Measurements from ENCODE around the gene TFEB.

The TFEB gene

DNA sequence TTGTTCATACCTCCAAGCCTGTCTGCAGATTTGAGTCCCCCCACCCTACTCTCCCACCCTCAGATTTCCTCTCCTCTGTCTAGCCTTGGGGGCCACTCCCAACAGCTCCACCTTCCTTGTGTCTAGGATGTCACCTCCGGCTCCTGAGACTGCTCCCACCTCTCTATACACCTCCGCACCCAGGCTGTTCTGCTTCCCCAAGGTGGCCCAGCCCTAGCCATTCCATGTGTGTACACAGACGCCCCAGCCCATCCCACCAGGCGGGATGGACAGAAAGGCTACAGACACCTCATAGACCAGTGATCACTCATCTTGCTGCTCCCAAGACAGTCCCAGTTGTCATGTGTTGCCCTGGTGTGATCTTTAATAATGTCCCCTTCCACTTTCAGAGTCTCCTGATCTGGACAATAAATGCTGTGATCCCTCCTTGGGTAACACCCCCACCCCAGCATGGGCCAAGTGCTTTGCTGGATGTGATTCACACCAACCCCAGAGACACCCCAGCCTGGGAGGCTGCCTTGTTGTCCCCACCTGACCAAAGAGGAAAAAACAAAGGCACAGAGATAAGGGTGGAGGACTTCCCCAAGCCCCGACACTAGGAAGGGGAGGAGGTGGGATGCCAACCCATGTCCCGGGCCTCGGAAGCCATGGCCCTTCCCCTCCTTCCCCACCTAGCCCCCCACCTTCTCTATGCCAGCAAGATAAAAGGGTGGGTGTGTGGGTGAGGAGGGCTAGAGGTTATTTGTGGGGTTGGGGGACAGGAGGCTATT is 61.0 kb downstream of the TFEB start:
- no peak overlapping the region for H3K4me3 ChIP-seq (ENCODE audit: control insufficient read depth, low read depth, low read length)
- DNase-seq (ENCODE audit: low read depth) = no peak
- TF ChIP-seq, protein P1, sequence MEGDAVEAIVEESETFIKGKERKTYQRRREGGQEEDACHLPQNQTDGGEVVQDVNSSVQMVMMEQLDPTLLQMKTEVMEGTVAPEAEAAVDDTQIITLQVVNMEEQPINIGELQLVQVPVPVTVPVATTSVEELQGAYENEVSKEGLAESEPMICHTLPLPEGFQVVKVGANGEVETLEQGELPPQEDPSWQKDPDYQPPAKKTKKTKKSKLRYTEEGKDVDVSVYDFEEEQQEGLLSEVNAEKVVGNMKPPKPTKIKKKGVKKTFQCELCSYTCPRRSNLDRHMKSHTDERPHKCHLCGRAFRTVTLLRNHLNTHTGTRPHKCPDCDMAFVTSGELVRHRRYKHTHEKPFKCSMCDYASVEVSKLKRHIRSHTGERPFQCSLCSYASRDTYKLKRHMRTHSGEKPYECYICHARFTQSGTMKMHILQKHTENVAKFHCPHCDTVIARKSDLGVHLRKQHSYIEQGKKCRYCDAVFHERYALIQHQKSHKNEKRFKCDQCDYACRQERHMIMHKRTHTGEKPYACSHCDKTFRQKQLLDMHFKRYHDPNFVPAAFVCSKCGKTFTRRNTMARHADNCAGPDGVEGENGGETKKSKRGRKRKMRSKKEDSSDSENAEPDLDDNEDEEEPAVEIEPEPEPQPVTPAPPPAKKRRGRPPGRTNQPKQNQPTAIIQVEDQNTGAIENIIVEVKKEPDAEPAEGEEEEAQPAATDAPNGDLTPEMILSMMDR (IDR thresholded peaks at IDR 0.05; ENCODE audit: control insufficient read depth, insufficient read depth, low read depth, low read length, missing control alignments) = no peak

DNA sequence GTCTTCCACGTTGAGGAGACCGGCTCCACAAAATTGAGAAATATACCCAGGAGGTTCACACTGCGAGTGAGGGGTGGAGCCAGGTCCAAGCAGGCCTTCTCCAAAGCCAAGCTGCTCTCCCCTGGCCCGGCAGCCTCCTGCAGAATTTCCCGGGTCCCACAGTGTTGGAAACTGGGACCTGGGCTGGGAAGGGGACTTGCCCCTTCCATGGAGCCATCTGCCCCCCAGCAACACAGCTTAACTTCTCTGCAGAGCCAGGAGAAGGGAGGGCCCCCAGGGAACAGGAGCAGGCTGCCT is 61.8 kb downstream of the TFEB start:
- no peak for DNase-seq (ENCODE audit: low read depth)
- TF ChIP-seq, protein P1 (IDR thresholded peaks at IDR 0.05; ENCODE audit: control insufficient read depth, insufficient read depth, low read depth, low read length, missing control alignments) = no peak
- no peak overlapping the region for H3K4me3 ChIP-seq (ENCODE audit: control insufficient read depth, low read depth, low read length)

DNA sequence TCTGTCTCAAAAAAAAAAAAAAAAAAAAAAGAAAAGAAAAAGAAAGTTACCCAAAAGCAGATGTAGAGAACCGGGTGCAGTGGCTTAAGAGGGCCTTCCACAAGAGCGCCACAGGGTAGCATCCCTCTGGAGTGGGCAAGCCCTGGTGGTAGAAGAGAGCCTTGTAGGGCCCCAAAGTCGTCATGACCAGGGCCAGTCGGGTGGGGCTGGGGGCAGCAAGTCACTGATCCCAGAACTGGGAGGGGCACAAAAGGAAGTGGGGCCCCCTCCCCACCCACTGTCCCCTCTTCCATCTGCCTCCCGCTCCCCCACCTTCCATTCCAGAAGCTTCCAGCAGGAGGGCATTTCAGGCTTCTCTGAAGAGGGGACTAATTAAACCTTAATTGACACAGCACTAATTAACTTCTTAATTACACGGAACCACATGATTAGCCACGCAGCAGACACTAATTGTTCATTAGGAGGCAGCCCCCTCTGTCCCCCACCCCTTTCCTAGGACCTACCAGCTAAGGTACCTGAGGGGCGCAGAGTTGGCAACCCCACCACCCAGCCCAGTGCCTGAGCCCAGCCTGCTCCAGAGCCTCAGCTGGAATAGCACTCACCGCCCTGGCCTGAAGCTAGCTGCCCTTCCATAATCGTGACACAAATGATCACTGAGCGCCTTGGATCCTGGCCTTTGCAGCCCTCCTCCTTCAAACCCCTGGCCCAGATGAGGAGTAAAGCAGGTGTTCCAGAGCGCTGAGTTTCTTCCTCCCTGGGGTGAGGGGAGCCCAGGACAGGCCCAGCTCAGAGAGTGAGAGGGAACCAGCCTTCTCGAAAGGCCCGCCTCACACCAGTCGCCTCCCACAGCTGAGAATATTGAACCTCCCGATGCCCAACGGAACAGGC is 62.3 kb downstream of the TFEB start:
- no peak overlapping the region for H3K4me3 ChIP-seq (ENCODE audit: control insufficient read depth, low read depth, low read length)
- TF ChIP-seq, protein P1 (IDR thresholded peaks at IDR 0.05; ENCODE audit: control insufficient read depth, insufficient read depth, low read depth, low read length, missing control alignments) = no peak
- no peak for DNase-seq (ENCODE audit: low read depth)

DNA sequence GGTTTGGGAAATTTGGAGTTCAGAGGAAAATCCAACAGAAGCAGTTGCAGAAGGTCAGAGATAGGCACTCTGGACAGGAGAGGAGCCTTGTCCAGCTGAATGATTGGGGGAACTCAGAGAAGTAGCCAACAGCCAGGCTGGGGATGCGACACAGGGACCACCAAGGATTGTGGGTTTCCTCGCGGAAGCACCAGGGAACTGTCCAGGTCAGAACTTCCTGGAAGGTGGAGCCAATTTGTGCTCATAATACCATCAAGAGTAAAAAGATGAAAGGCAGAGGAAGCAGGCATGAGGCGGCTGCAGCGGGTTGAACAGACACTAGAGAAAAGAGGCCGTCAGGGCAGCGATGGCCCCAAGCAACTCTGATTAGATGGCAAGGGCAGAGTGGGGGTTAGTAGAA is 63.4 kb downstream of the TFEB start:
- no peak overlapping the region for H3K4me3 ChIP-seq (ENCODE audit: control insufficient read depth, low read depth, low read length)
- TF ChIP-seq, protein P1 (IDR thresholded peaks at IDR 0.05; ENCODE audit: control insufficient read depth, insufficient read depth, low read depth, low read length, missing control alignments) = no peak
- no peak for DNase-seq (ENCODE audit: low read depth)

DNA sequence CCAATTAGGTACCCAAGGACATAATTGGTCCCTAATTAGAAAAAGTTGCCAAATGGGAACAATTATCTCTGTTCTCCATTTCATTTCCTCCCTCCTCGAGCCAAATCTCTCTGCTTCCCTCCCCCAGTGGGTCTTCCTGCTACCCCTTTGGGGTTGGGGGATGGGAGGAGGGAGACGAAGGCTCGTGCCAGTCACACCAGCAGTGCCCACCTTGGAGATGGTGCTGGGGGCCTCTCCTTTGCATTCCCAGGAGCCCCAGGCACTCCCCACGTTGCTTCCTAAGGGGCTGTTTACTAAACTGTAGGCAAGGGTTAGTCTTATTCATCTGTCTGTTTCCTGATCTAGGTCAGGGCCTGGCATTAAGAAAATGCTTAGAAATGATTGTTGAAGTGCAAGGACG is 64.0 kb downstream of the TFEB start:
- H3K4me3 ChIP-seq (ENCODE audit: control insufficient read depth, low read depth, low read length) = no peak overlapping the region
- TF ChIP-seq, protein P1 (IDR thresholded peaks at IDR 0.05; ENCODE audit: control insufficient read depth, insufficient read depth, low read depth, low read length, missing control alignments) = no peak
- DNase-seq (ENCODE audit: low read depth) = no peak

DNA sequence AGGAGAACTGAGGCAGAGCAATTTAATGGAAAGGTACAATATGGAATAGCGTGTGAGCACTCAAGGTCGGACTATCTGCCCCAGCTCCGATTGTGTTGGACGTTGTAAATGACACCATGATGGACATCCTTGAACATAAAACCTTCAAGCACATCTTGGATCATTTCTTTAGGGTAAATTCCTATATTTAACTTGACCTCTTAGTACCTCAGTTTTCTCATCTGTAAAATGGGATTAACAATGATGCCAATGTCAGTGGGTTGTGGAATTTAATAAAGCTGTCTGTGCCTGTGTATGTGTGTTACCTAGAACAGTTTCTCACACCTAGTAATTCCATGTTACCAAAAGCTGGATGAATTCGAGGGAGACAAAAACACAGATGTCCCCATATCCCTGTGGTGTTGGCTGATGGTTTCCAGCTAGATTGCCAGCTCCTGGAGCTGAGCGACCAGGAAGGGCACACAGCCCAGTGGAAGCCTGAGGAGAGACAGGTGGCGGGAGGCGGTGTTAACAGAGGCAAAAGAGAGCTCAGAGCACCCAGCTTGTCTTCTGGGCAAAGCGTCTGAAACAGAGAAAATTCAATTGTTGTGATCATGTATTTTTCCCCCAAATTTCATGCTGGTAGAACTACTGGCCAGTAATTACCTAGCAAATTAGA is 64.6 kb downstream of the TFEB start:
- TF ChIP-seq, protein P1 (IDR thresholded peaks at IDR 0.05; ENCODE audit: control insufficient read depth, insufficient read depth, low read depth, low read length, missing control alignments) = no peak
- H3K4me3 ChIP-seq (ENCODE audit: control insufficient read depth, low read depth, low read length) = no peak overlapping the region
- DNase-seq (ENCODE audit: low read depth) = no peak

Measured in AG09309 (cell line).